CD14-positive monocyte (primary cell): ENCODE measurements around the gene TTC28. TPM values are rescaled to one million over a fixed set of nuclear protein-coding genes. Genes with fewer than 3 reads are reported as not detected.

Experiments used
- DNase-seq, 3 donors: peaks; one replicate each; pipeline ENCODE4 v3.0.0-alpha.2; 2011 to 2022
- H2AFZ ChIP-seq: 2 replicates; pipeline ENCODE4 v1.6.0; 2012; ENCODE audit warnings: mild to moderate bottlenecking, low read depth, low read length, inconsistent platforms; ENCODE audit not compliant: insufficient read depth, poor library complexity, severe bottlenecking
- H3K27ac ChIP-seq, 2 donors: 1 replicate in 1 of 2; 2 replicates in 1 of 2; pipeline ENCODE4 v1.5.1; 2012 to 2013; ENCODE audit warnings: low read length in 2 of 2, control low read depth in 1 of 2, inconsistent platforms in 1 of 2, low read depth in 1 of 2, mild to moderate bottlenecking in 1 of 2
- H3K27me3 ChIP-seq, 2 donors: one replicate each; pipeline versions ENCODE4 v1.6.0 to v1.6.1; 2011 to 2013; ENCODE audit warnings: low read length in 2 of 2; ENCODE audit not compliant: control insufficient read depth in 2 of 2, insufficient read depth in 2 of 2
- H3K36me3 ChIP-seq, 2 donors: replicated peaks in 1 of 2; 1 replicate in 1 of 2; 2 replicates in 1 of 2; pipeline versions ENCODE4 v1.5.1 to v1.6.1; 2012 to 2013; ENCODE audit warnings: low read length in 2 of 2, control low read depth in 1 of 2, inconsistent platforms in 1 of 2, mild to moderate bottlenecking in 1 of 2; ENCODE audit not compliant: insufficient read depth in 2 of 2, control insufficient read depth in 1 of 2
- H3K4me1 ChIP-seq, 2 donors: 1 replicate in 1 of 2; 2 replicates in 1 of 2; pipeline versions ENCODE4 v1.5.1 to v1.6.1; 2012 to 2013; ENCODE audit warnings: low read length in 2 of 2, control low read depth in 1 of 2, inconsistent platforms in 1 of 2, mild to moderate bottlenecking in 1 of 2, moderate library complexity in 1 of 2; ENCODE audit not compliant: insufficient read depth in 2 of 2, control insufficient read depth in 1 of 2
- H3K4me2 ChIP-seq: replicated peaks from 2 replicates; pipeline ENCODE3; 2012; ENCODE audit warnings: low read length, moderate library complexity, mild to moderate bottlenecking; ENCODE audit not compliant: poor library complexity, severe bottlenecking; ENCODE audit errors: extremely low read depth
- H3K4me3 ChIP-seq, 3 experiments: fragments of 200-600 bp in 1 of 3; sonication (generic) in 1 of 3; replicated peaks in 1 of 3; 1 replicate in 2 of 3; 2 replicates in 1 of 3; pipeline ENCODE4 v1.5.1; 2011 to 2013; ENCODE audit warnings: low read length in 3 of 3, mild to moderate bottlenecking in 3 of 3, control low read depth in 2 of 3, low read depth in 2 of 3, inconsistent platforms in 1 of 3, moderate library complexity in 1 of 3
- H3K79me2 ChIP-seq: 2 replicates; pipeline ENCODE4 v1.6.0; 2012; ENCODE audit warnings: mild to moderate bottlenecking, control low read depth, inconsistent platforms, low read length, moderate library complexity; ENCODE audit not compliant: insufficient read depth
- H3K9ac ChIP-seq: 2 replicates; pipeline ENCODE4 v1.6.0; 2017; ENCODE audit warnings: low read length, mild to moderate bottlenecking; ENCODE audit not compliant: insufficient read depth, poor library complexity, severe bottlenecking
- H3K9me3 ChIP-seq, 2 donors: replicated peaks in 1 of 2; 1 replicate in 1 of 2; 2 replicates in 1 of 2; pipeline versions ENCODE4 v1.5.1 to v1.6.1; 2012 to 2013; ENCODE audit warnings: low read length in 2 of 2, control low read depth in 1 of 2; ENCODE audit not compliant: control insufficient read depth in 1 of 2, insufficient read depth in 1 of 2
- H4K20me1 ChIP-seq: 2 replicates; pipeline ENCODE4 v1.6.0; 2012; ENCODE audit warnings: mild to moderate bottlenecking, low read length, control low read depth, moderate library complexity; ENCODE audit not compliant: insufficient read depth
- H3K27ac Mint-ChIP-seq, 7 donors: one replicate each; pipeline ENCODE4 v1.8.0; 2020; ENCODE audit warnings: mild to moderate bottlenecking in 7 of 7, mixed read lengths in 7 of 7, moderate library complexity in 6 of 7, inconsistent platforms in 2 of 7
- H3K27me3 Mint-ChIP-seq, 3 donors: one replicate each; pipeline ENCODE4 v1.8.0; 2021 to 2022; ENCODE audit warnings: low read depth in 3 of 3, mild to moderate bottlenecking in 3 of 3, mixed read lengths in 3 of 3, moderate library complexity in 3 of 3, inconsistent platforms in 1 of 3
- H3K36me3 Mint-ChIP-seq, 2 donors: one replicate each; pipeline ENCODE4 v1.8.0; 2020; ENCODE audit warnings: mixed read lengths in 2 of 2, inconsistent platforms in 1 of 2, mild to moderate bottlenecking in 1 of 2
- H3K4me1 Mint-ChIP-seq: one replicate; pipeline ENCODE4 v1.8.0; 2020; ENCODE audit warnings: mild to moderate bottlenecking, mixed read lengths
- H3K4me3 Mint-ChIP-seq, 2 donors: one replicate each; pipeline ENCODE4 v1.8.0; 2020; ENCODE audit warnings: mild to moderate bottlenecking in 2 of 2, mixed read lengths in 2 of 2, moderate library complexity in 1 of 2
- H3K9me3 Mint-ChIP-seq, 7 donors: one replicate each; pipeline ENCODE4 v1.8.0; 2020 to 2022; ENCODE audit warnings: mixed read lengths in 7 of 7, mild to moderate bottlenecking in 6 of 7, moderate library complexity in 6 of 7, inconsistent platforms in 2 of 7
- WGBS: methylation state at CpG from one replicate; pipeline ENCODE4 v1.1.5; 2013; ENCODE audit warnings: missing lambda C conversion rate; ENCODE audit not compliant: insufficient coverage; 5-methylcytosine and 5-hydroxymethylcytosine counted together
- intact Hi-C, 2 donors: fragments of 100-400 bp; cut with micrococcal nuclease; formaldehyde crosslinking; loops; one replicate each; pipeline versions ENCODE4 v1.15.0 to v1.15.1; 2023
- polyA plus RNA-seq, 3 donors: library from polyadenylated mRNA; depleted of rRNA in 1 of 3; unstranded in 2 of 3; stranded (reverse) in 1 of 3; fragments of 300-500 nt in 2 of 3; fragments of >200 nt in 1 of 3; fragmentation: Illumina TruSeq in 2 of 3; gene quantifications; 1 replicate in 2 of 3; 2 replicates in 1 of 3; pipeline ENCODE4 v1.2.3, GENCODE V29; 2012 to 2021
- TF ChIP-seq, protein P1 (sequence below): fragments of 200-600 bp; IDR thresholded peaks from one replicate; pipeline ENCODE4 v1.8.0; 2022; ENCODE audit warnings: antibody characterized with exemption, mild to moderate bottlenecking

The TTC28 gene
- polyA plus RNA-seq, 3 donors: 0.24 to 0.61 TPM; not detected in 1

DNA sequence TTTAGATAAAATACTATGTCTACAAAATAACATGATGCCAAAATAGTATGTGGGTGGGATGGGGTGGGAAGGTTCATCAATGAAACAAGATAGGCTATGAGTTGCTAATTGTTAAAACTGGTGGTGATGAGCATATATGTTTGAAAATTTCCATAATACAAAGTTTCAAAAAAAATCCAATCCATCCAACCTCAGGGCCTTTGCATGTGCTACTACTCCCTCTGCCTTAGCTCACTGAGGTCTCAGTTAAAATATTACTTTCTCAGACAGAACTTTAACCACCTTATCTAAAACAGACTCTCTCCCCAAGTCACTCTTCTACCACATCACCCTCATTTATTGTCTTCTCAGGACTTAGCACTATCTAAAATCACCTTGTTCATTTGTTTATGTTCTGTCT is 201.1 kb downstream of the TTC28 start:
- no peak overlapping the region for H3K27ac ChIP-seq
- no peaks in the 10 kb centered on the region for H3K4me1 Mint-ChIP-seq
- TF ChIP-seq, protein P1, sequence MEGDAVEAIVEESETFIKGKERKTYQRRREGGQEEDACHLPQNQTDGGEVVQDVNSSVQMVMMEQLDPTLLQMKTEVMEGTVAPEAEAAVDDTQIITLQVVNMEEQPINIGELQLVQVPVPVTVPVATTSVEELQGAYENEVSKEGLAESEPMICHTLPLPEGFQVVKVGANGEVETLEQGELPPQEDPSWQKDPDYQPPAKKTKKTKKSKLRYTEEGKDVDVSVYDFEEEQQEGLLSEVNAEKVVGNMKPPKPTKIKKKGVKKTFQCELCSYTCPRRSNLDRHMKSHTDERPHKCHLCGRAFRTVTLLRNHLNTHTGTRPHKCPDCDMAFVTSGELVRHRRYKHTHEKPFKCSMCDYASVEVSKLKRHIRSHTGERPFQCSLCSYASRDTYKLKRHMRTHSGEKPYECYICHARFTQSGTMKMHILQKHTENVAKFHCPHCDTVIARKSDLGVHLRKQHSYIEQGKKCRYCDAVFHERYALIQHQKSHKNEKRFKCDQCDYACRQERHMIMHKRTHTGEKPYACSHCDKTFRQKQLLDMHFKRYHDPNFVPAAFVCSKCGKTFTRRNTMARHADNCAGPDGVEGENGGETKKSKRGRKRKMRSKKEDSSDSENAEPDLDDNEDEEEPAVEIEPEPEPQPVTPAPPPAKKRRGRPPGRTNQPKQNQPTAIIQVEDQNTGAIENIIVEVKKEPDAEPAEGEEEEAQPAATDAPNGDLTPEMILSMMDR: no peak
- intact Hi-C loops: no loop called here
- H3K4me3 Mint-ChIP-seq: no peak overlapping the region
- no peaks in the 10 kb centered on the region for H3K9me3 ChIP-seq
- no peaks in the 10 kb centered on the region for H3K36me3 Mint-ChIP-seq
- no peak overlapping the region for H3K4me3 ChIP-seq
- H3K4me2 ChIP-seq: no peak overlapping the region
- no peaks in the 10 kb centered on the region for H3K27me3 ChIP-seq
- H4K20me1 ChIP-seq: no peaks in the 10 kb centered on the region
- H2AFZ ChIP-seq: no peak overlapping the region
- no peaks in the 10 kb centered on the region for H3K79me2 ChIP-seq
- no peaks in the 10 kb centered on the region for H3K36me3 ChIP-seq
- no peak overlapping the region for H3K27ac Mint-ChIP-seq
- peaks cover 0 to 3% (median 2%) of the 10 kb centered on the region in 3 donors for H3K27me3 Mint-ChIP-seq
- no peaks in the 10 kb centered on the region for H3K4me1 ChIP-seq
- H3K9me3 Mint-ChIP-seq: peaks cover 0 to 3% (median 0%) of the 10 kb centered on the region in 7 donors
- H3K9ac ChIP-seq: no peak overlapping the region
- no peak for DNase-seq

DNA sequence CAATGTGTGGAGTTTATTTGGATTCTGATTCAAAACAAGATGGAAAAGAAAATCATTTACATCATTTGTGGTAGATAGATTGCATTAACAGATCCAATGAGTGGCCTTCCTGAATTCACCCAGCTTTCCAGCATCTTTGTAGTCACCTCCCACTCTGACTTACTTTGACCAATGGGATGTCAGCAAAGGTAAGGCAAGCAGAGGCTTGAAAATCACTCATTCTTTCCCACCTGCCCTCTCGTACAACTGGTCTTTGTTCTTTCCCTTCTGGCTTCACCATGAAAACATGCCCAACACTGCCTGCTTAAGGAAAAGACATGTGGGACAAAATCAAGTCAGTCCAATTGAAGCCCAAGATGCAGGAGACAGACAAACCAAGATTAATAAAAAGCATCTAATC is 202.1 kb downstream of the TTC28 start:
- H3K27me3 ChIP-seq: no peaks in the 10 kb centered on the region
- TF ChIP-seq, protein P1: no peak
- no peak overlapping the region for H3K4me2 ChIP-seq
- no peak overlapping the region for H2AFZ ChIP-seq
- no peaks in the 10 kb centered on the region for H3K4me1 ChIP-seq
- 100% methylated on average over 1 of the region's 1 CpG for WGBS
- no peaks in the 10 kb centered on the region for H3K79me2 ChIP-seq
- no peak overlapping the region for H3K4me3 ChIP-seq
- no peak for DNase-seq
- H3K27ac ChIP-seq: no peak overlapping the region
- H3K36me3 ChIP-seq: no peaks in the 10 kb centered on the region
- peaks cover 0 to 3% (median 0%) of the 10 kb centered on the region in 7 donors for H3K9me3 Mint-ChIP-seq
- no peaks in the 10 kb centered on the region for H3K4me1 Mint-ChIP-seq
- intact Hi-C loops: no loop called here
- H3K27ac Mint-ChIP-seq: no peak overlapping the region
- no peak overlapping the region for H3K9ac ChIP-seq
- no peaks in the 10 kb centered on the region for H3K36me3 Mint-ChIP-seq
- no peaks in the 10 kb centered on the region for H4K20me1 ChIP-seq
- H3K4me3 Mint-ChIP-seq: no peak overlapping the region
- H3K27me3 Mint-ChIP-seq: peaks cover 0 to 6% (median 4%) of the 10 kb centered on the region in 3 donors
- H3K9me3 ChIP-seq: no peaks in the 10 kb centered on the region
